ENCODE results near the gene RASSF3.

Gene RASSF3

GRCh38 chr12:64737539-64737938, 127.2 kb downstream of the RASSF3 start:
- TF ChIP-seq, protein P1, sequence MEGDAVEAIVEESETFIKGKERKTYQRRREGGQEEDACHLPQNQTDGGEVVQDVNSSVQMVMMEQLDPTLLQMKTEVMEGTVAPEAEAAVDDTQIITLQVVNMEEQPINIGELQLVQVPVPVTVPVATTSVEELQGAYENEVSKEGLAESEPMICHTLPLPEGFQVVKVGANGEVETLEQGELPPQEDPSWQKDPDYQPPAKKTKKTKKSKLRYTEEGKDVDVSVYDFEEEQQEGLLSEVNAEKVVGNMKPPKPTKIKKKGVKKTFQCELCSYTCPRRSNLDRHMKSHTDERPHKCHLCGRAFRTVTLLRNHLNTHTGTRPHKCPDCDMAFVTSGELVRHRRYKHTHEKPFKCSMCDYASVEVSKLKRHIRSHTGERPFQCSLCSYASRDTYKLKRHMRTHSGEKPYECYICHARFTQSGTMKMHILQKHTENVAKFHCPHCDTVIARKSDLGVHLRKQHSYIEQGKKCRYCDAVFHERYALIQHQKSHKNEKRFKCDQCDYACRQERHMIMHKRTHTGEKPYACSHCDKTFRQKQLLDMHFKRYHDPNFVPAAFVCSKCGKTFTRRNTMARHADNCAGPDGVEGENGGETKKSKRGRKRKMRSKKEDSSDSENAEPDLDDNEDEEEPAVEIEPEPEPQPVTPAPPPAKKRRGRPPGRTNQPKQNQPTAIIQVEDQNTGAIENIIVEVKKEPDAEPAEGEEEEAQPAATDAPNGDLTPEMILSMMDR (IDR thresholded peaks at IDR 0.05; ENCODE audit: low read depth, low read length) = no peak
- H3K4me3 ChIP-seq (ENCODE audit: low read depth, low read length) = no peak overlapping the region

DNA sequence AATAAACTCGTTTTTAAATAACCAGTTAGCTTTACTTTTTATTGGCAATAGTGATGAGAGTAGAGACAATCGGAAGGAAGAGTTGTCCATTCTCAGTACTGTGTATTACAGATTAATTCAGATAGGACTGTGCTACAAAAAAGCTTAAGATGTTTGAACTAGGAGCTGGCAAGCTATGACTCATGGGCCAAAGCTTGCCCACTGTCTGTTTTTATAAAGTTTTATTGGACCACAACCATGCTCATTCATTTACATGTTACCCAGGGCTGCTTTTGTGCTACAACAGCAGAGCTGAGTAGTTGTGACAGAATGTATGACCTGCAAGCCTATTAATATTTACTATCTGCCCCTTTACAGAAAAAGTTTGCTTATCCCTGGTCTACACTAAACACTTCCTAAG, 129.5 kb downstream of the RASSF3 start:
- TF ChIP-seq, protein P1 (IDR thresholded peaks at IDR 0.05; ENCODE audit: low read depth, low read length) = no peak
- no peak overlapping the region for H3K4me3 ChIP-seq (ENCODE audit: low read depth, low read length)

DNA sequence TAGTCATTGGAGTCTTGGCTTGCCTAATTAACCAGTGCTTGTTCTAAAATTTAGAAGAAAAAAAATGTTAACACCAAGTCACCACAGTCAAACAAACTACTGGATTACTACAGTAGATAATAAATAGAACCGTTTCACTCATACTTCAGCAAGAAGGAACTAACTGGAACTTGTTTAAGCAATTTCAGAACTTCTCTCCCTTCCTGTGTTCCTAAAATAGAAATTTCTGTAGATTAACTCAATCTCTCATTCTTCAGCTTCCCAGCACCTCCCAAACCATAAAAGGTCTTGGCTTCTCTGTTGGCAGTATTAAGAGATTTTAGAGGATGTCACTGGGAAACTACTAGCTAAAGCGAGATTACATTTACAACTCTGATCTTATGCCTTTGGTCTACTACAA, 130.4 kb downstream of the RASSF3 start:
- TF ChIP-seq, protein P1 (IDR thresholded peaks at IDR 0.05; ENCODE audit: low read depth, low read length) = no peak

DNA sequence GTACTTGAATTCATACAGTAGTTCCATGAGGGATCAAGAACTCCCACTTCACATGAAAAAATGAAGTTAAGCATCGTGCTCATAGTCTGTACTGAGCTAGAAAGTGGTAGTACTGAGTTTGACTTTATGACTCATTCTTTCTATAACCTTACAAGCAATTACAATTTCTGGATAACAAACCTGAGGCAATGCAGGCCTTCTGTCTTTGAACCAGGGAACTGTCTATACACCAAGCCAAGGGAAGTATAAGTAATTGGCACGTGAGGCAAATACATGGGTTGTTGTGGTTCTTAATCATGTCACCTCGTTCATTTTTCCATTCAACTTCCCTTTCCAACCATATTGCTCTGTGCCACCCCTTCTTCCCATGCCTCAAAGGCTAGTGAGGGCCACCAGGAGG, 132.1 kb downstream of the RASSF3 start:
- no peak overlapping the region for H3K4me3 ChIP-seq (ENCODE audit: low read depth, low read length)
- TF ChIP-seq, protein P1 (IDR thresholded peaks at IDR 0.05; ENCODE audit: low read depth, low read length) = no peak

More for the DNA sequence above, 130.4 kb downstream of the RASSF3 start:
- no peak overlapping the region for H3K4me3 ChIP-seq (ENCODE audit: low read depth, low read length)

GRCh38 chr12:64743206-64743605, 132.9 kb downstream of the RASSF3 start:
- TF ChIP-seq, protein P1 (IDR thresholded peaks at IDR 0.05; ENCODE audit: low read depth, low read length) = no peak
- H3K4me3 ChIP-seq (ENCODE audit: low read depth, low read length) = no peak overlapping the region

- no peak overlapping the region for H3K4me3 ChIP-seq (ENCODE audit: low read depth, low read length)
- TF ChIP-seq, protein P1 (IDR thresholded peaks at IDR 0.05; ENCODE audit: low read depth, low read length) = no peak
Measured at GRCh38 chr12:64744422-64745258, 134.3 kb downstream of the RASSF3 start.

DNA sequence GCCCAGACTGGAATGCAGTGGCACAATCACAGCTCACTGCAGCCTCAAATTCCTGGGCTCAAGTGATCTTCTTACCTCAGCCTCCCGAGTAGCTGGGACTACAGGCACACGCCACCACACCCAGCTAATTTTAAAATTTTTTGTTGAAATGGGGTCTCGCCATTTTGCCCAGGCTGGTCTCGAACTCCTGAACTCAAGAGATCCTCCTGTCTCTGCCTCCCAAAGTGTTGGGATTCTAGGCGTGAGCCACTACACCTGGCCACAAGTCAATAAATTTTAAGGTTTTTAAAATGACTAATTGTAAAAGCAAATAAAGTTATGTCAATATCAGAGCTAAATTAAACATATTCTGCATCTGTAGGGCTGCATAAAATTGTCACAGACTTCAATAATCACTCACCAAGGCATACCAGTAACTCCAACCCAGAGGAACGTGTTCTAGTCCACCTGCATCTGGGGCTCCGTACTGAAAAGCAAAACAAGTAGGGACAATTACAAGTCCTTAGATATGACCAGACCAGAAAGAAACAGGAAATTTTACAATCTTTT, 135.0 kb downstream of the RASSF3 start:
- TF ChIP-seq, protein P1 (IDR thresholded peaks at IDR 0.05; ENCODE audit: low read depth, low read length) = no peak
- no peak overlapping the region for H3K4me3 ChIP-seq (ENCODE audit: low read depth, low read length)
